HepG2 (cell line): ENCODE results near the gene HLA-DOA. TPM values are rescaled to one million over a fixed set of nuclear protein-coding genes. Genes with fewer than 3 reads are reported as not detected.

Experiments
- DPF2 ChIP-seq: sonication (generic); formaldehyde crosslinking; IDR thresholded peaks from 2 replicates; pipeline ENCODE4 v1.4.0; 2020; ENCODE audit warnings: mild to moderate bottlenecking, low read depth, missing genetic modification reagents, borderline replicate concordance
- HNRNPLL ChIP-seq: fragments of 200-400 bp; formaldehyde crosslinking; IDR thresholded peaks from 2 replicates; pipeline ENCODE4 v1.6.1; 2017; ENCODE audit warnings: mild to moderate bottlenecking, low read depth, low read length; ENCODE audit not compliant: poor library complexity, severe bottlenecking
- PHF20 ChIP-seq: sonication (generic); formaldehyde crosslinking; IDR thresholded peaks from 2 replicates; pipeline ENCODE4 v1.5.0; 2020; ENCODE audit warnings: mild to moderate bottlenecking, missing genetic modification reagents
- RARA ChIP-seq: IDR thresholded peaks from 2 replicates; pipeline ENCODE4 v1.6.1; 2016; ENCODE audit warnings: missing genetic modification reagents, missing compliant biosample characterization
- RERE ChIP-seq: IDR thresholded peaks from 2 replicates; pipeline ENCODE4 v1.6.1; 2016; ENCODE audit warnings: low read depth, missing genetic modification reagents, missing compliant biosample characterization
- STAG1 ChIP-seq: sonication (generic); formaldehyde crosslinking; IDR thresholded peaks from 2 replicates; pipeline ENCODE4 v1.4.0; 2020; ENCODE audit warnings: missing genetic modification reagents
- THAP8 ChIP-seq: sonication (generic); formaldehyde crosslinking; IDR thresholded peaks from 2 replicates; pipeline ENCODE4 v1.5.1; 2020; ENCODE audit warnings: missing genetic modification reagents, mild to moderate bottlenecking, borderline replicate concordance
- ZBTB39 ChIP-seq: sonication (generic); formaldehyde crosslinking; IDR thresholded peaks from 2 replicates; pipeline ENCODE4 v1.5.0; 2020; ENCODE audit warnings: missing genetic modification reagents
- ZFP82 ChIP-seq: sonication (generic); formaldehyde crosslinking; IDR thresholded peaks from 2 replicates; pipeline ENCODE4 v1.5.1; 2020; ENCODE audit warnings: mild to moderate bottlenecking, missing genetic modification reagents, borderline replicate concordance
- ZNF260 ChIP-seq: sonication (generic); formaldehyde crosslinking; IDR thresholded peaks from 2 replicates; pipeline ENCODE4 v1.4.0; 2020; ENCODE audit warnings: missing genetic modification reagents, low read depth, mild to moderate bottlenecking, borderline replicate concordance
- ZNF784 ChIP-seq: sonication (generic); formaldehyde crosslinking; IDR thresholded peaks from 2 replicates; pipeline ENCODE4 v1.5.1; 2020; ENCODE audit warnings: missing genetic modification reagents, mild to moderate bottlenecking, borderline replicate concordance
- polyA plus RNA-seq, 8 experiments: library from polyadenylated mRNA; depleted of rRNA in 3 of 8; stranded (reverse) in 7 of 8; unstranded in 1 of 8; fragments of >200 nt; fragmentation: Illumina TruSeq in 4 of 8; extraction: Trizol in 4 of 8; gene quantifications; 2 replicates each; pipeline versions ENCODE4 v1.2.1 to v1.2.3, GENCODE V29; 2011 to 2016; ENCODE audit warnings: low read depth in 4 of 8, missing spikeins in 1 of 8, mixed read lengths in 1 of 8; ENCODE audit not compliant: insufficient read depth in 1 of 8
- total RNA-seq, 5 experiments: library from RNA; depleted of rRNA; stranded (reverse); fragments of >200 nt; fragmentation: Illumina TruSeq; extraction: Trizol; gene quantifications; 2 replicates each; pipeline ENCODE4 v1.2.3, GENCODE V29; 2016; ENCODE audit warnings: low read depth in 1 of 5

HLA-DOA gene
- total and polyA plus RNA-seq, 2 of the 13 experiments (the other 11 are each of a cell fraction or from before 2014, with no cell fraction given) = 0.03 to 0.09 TPM

GRCh38 chr6:32968093-32968866 is 41.1 kb downstream of the HLA-DOA start, which contains the start of gene BRD2 (continued):
- TF ChIP-seq ZBTB39 (CRISPR knock-in tag) (no peak), DPF2 (CRISPR knock-in tag) (peak; percentile 47; the same call in 1 of the 2 replicates), RERE (0 out of 2 replicates have a peak, but pooled peaks have one; percentile 34), ZNF784 (CRISPR knock-in tag) (peak; percentile 88; the same call in 1 of the 2 replicates), STAG1 (CRISPR knock-in tag) (no peak), ZNF260 (0 out of 2 replicates have a peak, but pooled peaks have one; percentile 59), ZFP82 (CRISPR knock-in tag) (peak; percentile 92), HNRNPLL (peak; percentile 92), RARA (CRISPR knock-in tag) (peak; percentile 94), PHF20 (CRISPR knock-in tag) (peak; percentile 70), THAP8 (CRISPR knock-in tag) (0 out of 2 replicates have a peak, but pooled peaks have one; percentile 27)
